GM21515 (cell line): ENCODE measurements around the gene OOSP4A.

Experiments
- ATAC-seq: cut with Tn5 transposase; IDR thresholded peaks from one replicate; pipeline ENCODE4 v1.9.1; 2021; ENCODE audit not compliant: unreplicated experiment

OOSP4A gene

DNA sequence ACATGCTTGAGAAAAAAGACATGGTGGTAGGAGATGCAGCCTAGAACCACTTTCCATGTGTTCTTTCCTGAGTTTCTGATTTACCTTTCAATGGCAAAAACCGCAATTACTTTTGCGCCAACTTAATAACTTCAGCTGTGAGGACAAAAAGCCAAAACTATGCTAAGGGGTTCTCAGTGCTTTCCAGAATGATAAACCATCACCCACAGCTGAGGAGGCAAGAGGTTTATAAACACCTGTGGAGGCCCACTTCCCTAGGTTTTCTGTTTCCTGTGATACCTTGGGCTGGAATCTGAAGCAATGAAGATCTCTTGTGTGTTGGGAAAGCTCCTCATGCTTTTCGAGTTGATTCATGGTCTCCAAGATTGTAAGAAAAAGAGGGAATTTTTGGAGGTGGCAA, at the start of gene OOSP4A:
TSS of gene OOSP4A (plus strand) at position 301 of the 400 bp plus-strand sequence. CDS start at position 301, 0 bp downstream.
- no peak for ATAC-seq

DNA sequence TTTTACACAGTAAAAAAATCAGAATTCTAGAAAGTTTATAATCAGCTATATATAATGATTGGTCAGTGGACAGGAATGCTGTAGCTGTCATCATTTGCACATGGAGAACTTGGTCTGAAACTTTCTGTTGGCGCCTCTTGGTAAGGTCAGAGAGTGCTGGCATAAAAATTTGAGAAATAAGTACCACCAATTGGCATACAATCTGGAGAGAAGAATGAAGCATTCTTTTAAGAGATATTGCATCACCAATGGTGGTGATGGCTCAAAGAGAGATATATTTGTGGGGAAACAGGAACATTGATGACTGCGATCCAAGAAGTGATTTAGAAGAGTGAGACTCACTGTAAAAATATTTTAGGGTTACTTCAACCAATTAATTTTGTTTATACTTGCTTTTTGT, 45.4 kb upstream of the OOSP4A start:
- no peak for ATAC-seq

GRCh38 chr11:59918987-59919589, 44.7 kb upstream of the OOSP4A start:
- no peak for ATAC-seq

- no peak for ATAC-seq
Observed at GRCh38 chr11:59923813-59924212, 40.0 kb upstream of the OOSP4A start.

DNA sequence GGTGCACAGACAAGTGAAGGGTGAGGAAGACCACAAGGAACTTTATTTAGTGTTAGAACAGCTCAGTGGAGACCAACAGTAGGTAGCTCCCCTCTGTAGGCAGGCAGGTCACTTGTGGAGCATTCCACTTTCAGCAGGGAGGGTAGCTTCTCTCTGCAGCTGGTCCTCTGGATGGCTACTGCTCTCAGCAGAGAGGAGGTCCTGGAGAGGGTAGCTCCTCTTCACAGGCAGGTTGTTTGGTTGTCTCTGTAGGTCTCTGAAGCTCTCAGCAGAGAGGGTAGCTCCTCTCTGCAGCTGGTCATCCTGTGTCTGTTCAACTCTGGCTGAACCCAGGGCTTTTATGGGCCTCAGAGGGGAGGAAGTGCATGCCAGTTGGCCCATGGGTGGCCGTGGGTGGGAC, 32.1 kb upstream of the OOSP4A start:
- ATAC-seq, result no peak

GRCh38 chr11:59938132-59938531, 25.7 kb upstream of the OOSP4A start, which contains the start of gene OOSP1:
Gene OOSP1 (plus strand): TSS chr11:59938432. CDS start chr11:59938455, 23 bp downstream.
- ATAC-seq, result no peak

DNA sequence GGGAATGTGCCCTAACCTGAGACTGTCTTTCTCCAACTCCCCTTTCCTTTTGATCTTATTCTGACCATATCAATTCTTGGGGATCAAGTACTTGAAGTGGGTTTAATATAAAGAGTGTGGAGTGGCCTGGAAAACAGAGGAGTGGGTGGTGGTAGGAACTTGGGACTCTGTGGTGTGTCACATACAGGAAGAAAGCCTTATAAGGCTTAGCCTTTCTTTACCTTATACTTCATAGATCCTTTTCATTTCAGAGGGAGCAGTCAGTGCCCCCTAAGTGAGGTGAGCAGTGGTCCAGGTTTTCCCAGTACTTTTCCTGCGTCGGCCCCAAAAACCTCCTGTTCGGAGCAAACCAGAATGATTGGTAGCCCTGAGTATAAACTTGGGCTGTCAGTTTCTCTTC, 25.1 kb upstream of the OOSP4A start:
- no peak for ATAC-seq

GRCh38 chr11:59939482-59939881, 24.4 kb upstream of the OOSP4A start:
- ATAC-seq, result no peak

DNA sequence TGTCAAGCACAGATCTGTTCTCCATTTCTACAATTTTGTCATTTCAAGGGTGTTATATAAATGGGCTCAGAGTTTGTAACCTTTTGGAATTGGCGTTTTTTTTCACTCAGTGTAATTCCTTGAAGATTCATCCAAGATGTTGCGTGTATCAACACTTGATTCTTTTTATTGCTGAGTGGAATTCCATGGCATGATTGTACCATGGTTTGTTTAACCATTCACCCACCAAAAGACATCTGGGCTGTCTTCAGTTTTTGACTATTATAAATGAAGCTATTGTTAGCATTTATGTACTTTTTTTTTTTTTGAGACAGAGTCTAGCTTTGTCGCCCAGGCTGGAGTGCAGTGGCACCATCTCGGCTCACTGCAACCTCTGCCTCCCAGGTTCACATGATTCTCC, 22.7 kb upstream of the OOSP4A start:
- ATAC-seq, result no peak

DNA sequence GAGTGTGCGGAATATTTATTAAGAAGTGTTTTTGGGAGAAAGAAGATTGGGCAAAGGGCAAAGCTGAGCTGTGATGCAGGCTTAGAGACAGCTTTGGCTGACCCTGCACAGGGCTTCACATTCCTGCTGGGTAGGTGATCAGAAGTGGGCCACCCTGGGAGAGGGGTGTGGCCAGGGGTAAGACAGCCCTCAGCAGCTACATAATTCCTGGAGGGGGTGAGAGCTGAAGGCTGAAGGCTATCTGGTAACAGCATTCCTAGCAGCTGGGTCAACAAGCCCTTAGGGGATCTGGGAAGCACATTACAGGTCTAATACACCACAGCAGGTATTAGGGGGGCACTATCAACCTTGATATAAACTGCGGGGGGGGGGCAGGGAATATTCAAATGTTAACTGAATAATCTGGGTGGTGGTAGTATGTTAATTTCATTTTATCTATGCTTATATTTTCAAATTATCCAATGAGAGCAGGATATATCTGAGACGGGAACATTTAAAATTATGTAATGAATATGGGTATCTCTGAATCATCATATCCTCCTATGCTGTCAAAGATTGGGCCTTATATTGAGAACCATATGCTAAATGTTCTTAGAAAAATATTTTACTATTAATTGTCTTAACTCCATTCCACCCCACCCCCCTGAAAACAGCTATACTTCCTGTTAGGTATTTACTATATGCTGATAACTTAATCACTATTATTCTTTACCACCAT, 19.7 kb upstream of the OOSP4A start:
- no peak for ATAC-seq

DNA sequence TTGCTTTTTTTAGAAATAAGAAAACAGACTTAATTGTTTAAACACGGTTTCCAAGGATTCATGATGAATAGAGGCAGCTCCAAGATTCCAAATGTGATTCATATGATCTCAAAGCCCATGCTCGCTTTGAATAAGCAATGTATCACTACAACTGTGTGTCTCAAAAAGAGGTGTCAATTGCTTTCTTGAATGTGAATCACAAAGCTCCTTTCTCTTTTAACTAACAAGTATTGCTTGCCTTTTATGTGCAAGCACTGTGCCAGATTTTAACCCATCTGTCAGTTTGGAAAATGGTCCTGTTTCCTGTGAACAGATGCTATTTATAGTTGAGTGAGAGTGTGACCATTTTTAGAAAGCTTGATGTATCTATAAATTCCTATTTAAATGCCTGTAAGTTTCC, 19.1 kb upstream of the OOSP4A start:
- ATAC-seq, result no peak

GRCh38 chr11:59953463-59954218, 10.2 kb upstream of the OOSP4A start:
- ATAC-seq, result no peak

- ATAC-seq, result no peak
Observed at GRCh38 chr11:59954219-59954847, 9.5 kb upstream of the OOSP4A start.

DNA sequence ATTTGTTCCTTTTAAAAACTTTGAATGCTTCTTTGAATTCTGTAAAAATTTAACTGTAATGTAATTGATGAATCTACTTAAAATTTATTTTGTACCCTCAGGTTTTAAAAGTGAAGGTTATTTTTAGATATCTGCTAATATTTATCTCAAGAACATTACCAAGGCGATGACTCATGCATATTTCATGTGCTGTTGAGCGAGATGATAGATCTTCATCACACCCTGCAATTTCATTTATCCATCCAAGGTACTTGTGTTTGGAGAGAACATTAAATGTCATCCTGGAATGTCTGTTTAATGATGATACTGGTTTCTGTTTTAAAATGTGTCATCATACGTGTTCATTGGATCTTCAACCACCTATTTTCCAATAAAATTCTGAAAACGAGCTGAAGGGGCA, 6.7 kb upstream of the OOSP4A start:
- ATAC-seq, result no peak

DNA sequence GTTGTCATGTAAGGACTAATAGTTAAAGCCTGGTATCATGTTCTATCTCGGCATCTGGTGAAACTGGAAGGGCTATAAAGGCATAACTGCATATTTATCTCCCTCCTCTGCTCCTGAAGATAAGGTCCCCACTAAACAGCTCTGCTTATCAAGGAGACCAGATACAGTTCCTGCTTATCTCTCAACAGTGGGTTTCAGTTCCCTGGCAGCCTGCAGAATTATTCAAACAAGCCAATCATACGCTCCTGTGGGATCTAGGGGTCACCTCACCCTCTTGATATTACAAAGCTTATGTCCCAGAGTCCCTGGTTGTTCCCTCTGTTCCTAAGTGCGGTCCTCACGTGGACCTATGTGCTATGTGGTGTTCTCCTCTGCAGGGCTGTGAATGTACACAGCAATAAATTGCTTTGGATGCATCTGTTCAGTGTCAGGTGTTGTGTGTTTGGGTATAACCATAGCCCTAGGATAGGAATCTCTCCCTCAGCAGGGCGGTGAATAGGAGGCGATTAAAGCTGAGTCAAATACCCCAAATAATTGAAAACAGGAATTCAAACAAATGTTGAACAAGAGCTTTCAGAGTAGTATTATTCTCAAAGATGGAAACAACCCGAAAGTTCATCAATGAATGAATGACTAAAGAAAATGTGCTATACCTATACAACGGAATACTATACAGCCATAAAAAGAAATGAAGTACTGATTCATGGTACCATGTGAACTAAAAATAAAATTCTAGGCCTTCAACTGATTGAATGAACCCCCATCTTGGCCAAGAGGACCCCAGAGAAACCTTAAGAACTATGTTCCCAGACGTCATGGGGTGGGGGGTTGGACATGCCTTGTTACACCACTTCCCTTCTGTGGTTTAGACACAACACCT, 3.1 kb upstream of the OOSP4A start:
- ATAC-seq, result no peak

- no peak for ATAC-seq
Observed at GRCh38 chr11:59962107-59962482, 1.7 kb upstream of the OOSP4A start.

DNA sequence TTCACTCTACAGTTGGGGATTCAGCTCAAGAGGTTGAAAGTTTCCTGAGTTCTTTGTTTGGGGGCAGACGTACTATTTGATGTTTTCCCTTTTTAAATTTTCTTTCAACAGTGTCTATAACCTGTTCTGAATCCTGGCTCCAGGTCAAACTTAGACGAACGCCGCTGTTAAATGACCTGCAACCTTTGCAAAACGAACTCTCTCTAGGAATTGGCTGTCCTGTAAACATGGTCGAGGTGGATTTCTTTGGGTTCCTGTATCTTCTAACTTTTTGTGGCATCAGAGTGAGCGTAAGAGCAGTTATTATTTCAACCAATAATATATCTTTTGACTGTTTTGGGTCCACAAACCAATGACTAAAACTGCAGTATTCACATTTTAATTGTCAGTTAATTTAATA, 1.6 kb downstream of the OOSP4A start:
- no peak for ATAC-seq

DNA sequence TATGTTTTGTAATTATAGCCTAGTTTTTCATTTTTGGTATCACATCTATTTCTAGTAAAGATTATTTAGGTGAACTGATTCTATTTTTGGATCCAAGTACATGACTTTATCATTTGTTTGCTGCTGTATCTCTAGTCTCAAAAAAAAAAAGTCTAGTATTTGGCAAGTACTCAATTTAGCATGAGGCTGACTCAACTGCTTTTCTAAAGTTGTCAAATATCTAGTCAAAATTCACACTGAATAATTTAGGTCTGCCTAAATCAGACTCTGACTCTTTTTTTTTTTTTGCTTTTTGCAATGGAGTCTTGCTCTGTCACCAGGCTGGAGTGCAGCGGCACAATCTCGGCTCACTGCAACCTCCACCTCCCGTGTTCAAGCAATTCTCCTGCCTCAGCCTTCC, 2.4 kb downstream of the OOSP4A start:
- no peak for ATAC-seq

GRCh38 chr11:59967677-59968394, 4.0 kb downstream of the OOSP4A start:
- no peak for ATAC-seq

DNA sequence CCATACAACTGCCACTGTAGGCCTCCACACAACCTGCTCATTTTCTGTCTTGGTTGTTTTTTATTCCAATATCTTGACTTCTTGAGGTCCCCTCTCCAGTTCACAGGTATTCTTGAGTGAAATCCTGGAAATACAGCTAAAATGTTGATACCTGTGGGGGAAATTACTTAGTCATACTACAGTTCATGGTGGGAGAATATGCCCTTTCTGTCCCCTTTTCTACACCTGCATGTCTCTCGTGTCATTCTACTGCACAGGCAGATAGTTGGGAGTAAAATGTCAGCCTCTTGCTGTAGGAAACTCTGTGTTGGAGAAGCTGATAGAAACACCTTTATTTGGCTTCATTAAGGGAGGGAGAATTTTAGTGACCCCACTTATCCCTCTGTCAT, 4.6 kb downstream of the OOSP4A start:
- no peak for ATAC-seq
